Lung (tissue), 12 donors: ENCODE data around the gene ACSF3. TPM values are rescaled to one million over a fixed set of nuclear protein-coding genes. Genes with fewer than 3 reads are reported as not detected.

ENCODE experiments used
- ATAC-seq: fragments of 200-7000 bp; cut with Tn5 transposase; one replicate; pipeline ENCODE4 v1.9.1; 2020; ENCODE audit warnings: moderate number of reproducible peaks; ENCODE audit not compliant: insufficient read depth, low FRiP score
- DNase-seq, 3 donors: peaks; one replicate each; pipeline ENCODE4 v3.0.0-alpha.2; 2013 to 2017
- H3K27ac ChIP-seq, 2 donors: one replicate each; pipeline ENCODE4 v1.5.1; 2013; ENCODE audit warnings: mild to moderate bottlenecking in 2 of 2, moderate library complexity in 2 of 2, control low read depth in 1 of 2, inconsistent platforms in 1 of 2, low read depth in 1 of 2, low read length in 1 of 2
- H3K27me3 ChIP-seq, 3 donors: one replicate each; pipeline ENCODE4 v1.5.1; 2013; ENCODE audit warnings: low read length in 2 of 3; ENCODE audit not compliant: control insufficient read depth in 3 of 3, insufficient read depth in 3 of 3
- H3K36me3 ChIP-seq, 4 donors: one replicate each; pipeline ENCODE4 v1.5.1; 2013; ENCODE audit warnings: low read length in 4 of 4, mild to moderate bottlenecking in 1 of 4, moderate library complexity in 1 of 4; ENCODE audit not compliant: control insufficient read depth in 4 of 4, insufficient read depth in 4 of 4
- H3K4me1 ChIP-seq, 5 donors: one replicate each; pipeline ENCODE4 v1.5.1; 2013; ENCODE audit warnings: low read length in 5 of 5, mild to moderate bottlenecking in 2 of 5, moderate library complexity in 1 of 5; ENCODE audit not compliant: control insufficient read depth in 5 of 5, insufficient read depth in 5 of 5
- H3K4me3 ChIP-seq: one replicate; pipeline ENCODE4 v1.5.1; 2013; ENCODE audit warnings: mild to moderate bottlenecking, control low read depth, moderate library complexity
- H3K9ac ChIP-seq, 2 donors: one replicate each; pipeline ENCODE4 v1.5.1; 2013; ENCODE audit warnings: low read length in 2 of 2, control low read depth in 1 of 2; ENCODE audit not compliant: insufficient read depth in 1 of 2
- H3K9me3 ChIP-seq, 4 donors: one replicate each; pipeline ENCODE4 v1.5.1; 2013; ENCODE audit warnings: low read length in 3 of 4, mild to moderate bottlenecking in 1 of 4, moderate library complexity in 1 of 4; ENCODE audit not compliant: control insufficient read depth in 4 of 4, insufficient read depth in 3 of 4
- WGBS, 2 donors: extraction: QIAGEN DNeasy Blood & Tissue Kit; methylation state at CpG; one replicate each; pipeline ENCODE4 v1.1.7; 2013; 5-methylcytosine and 5-hydroxymethylcytosine counted together
- polyA plus RNA-seq, 2 donors: library from polyadenylated mRNA; stranded (reverse); fragments of 200-250 nt; gene quantifications; one replicate each; pipeline ENCODE4 v1.2.1, GENCODE V29; 2013
- total RNA-seq, 2 donors: library from RNA; depleted of rRNA in 1 of 2; stranded (reverse); fragments of >200 nt in 1 of 2; gene quantifications; one replicate each; pipeline ENCODE4 v1.2.1, GENCODE V29; 2014 to 2021
- TF ChIP-seq, protein P1 (sequence below): IDR thresholded peaks from 2 replicates; pipeline ENCODE4 v1.5.1; 2012; ENCODE audit warnings: mild to moderate bottlenecking; ENCODE audit errors: control extremely low read depth, extremely low read depth
- donor health status: control.
- donor health status: control.
- donor health status: Bipolar disorder and iron deficiency.
- donor health status: healthy.
- donor health status: DM: yes; HTN: yes; CAD: no.

Gene ACSF3
- total and polyA plus RNA-seq, 4 donors, result 17.4 to 33.6 (median 31.2) TPM

GRCh38 chr16:89077076-89077475 is 16.6 kb upstream of the ACSF3 start:
- no peak overlapping the region for H3K9ac ChIP-seq
- H3K4me3 ChIP-seq, result no peak overlapping the region
- ATAC-seq (no peak), DNase-seq (no peak)
- peaks cover 0 to 2% (median 0%) of the 10 kb centered on the region in 4 donors for H3K9me3 ChIP-seq
- no peaks in the 10 kb centered on the region for H3K36me3 ChIP-seq
- H3K27ac ChIP-seq, result no peak overlapping the region
- WGBS, 2 donors, result 91 to 95% methylated on average over 16 of the region's 16 CpGs
- H3K4me1 ChIP-seq, result peaks cover 0 to 6% (median 0%) of the 10 kb centered on the region in 5 donors
- TF ChIP-seq, protein P1, sequence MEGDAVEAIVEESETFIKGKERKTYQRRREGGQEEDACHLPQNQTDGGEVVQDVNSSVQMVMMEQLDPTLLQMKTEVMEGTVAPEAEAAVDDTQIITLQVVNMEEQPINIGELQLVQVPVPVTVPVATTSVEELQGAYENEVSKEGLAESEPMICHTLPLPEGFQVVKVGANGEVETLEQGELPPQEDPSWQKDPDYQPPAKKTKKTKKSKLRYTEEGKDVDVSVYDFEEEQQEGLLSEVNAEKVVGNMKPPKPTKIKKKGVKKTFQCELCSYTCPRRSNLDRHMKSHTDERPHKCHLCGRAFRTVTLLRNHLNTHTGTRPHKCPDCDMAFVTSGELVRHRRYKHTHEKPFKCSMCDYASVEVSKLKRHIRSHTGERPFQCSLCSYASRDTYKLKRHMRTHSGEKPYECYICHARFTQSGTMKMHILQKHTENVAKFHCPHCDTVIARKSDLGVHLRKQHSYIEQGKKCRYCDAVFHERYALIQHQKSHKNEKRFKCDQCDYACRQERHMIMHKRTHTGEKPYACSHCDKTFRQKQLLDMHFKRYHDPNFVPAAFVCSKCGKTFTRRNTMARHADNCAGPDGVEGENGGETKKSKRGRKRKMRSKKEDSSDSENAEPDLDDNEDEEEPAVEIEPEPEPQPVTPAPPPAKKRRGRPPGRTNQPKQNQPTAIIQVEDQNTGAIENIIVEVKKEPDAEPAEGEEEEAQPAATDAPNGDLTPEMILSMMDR, result no peak
- H3K27me3 ChIP-seq, result no peaks in the 10 kb centered on the region

- no peaks in the 10 kb centered on the region for H3K36me3 ChIP-seq
- ATAC-seq (no peak), DNase-seq (no peak)
- H3K27me3 ChIP-seq, result no peaks in the 10 kb centered on the region
- no peak overlapping the region for H3K9ac ChIP-seq
- H3K27ac ChIP-seq, result no peak overlapping the region
- H3K4me3 ChIP-seq, result no peak overlapping the region
- no peaks in the 10 kb centered on the region for H3K4me1 ChIP-seq
- peaks cover 0 to 2% (median 0%) of the 10 kb centered on the region in 4 donors for H3K9me3 ChIP-seq
- TF ChIP-seq, protein P1, result no peak
- WGBS, 2 donors, result 62 to 69% methylated on average over 8 of the region's 8 CpGs
Measured at GRCh38 chr16:89078172-89078571, 15.5 kb upstream of the ACSF3 start.

- no peaks in the 10 kb centered on the region for H3K36me3 ChIP-seq
- ATAC-seq (no peak), DNase-seq (no peak)
- H3K4me1 ChIP-seq, result no peaks in the 10 kb centered on the region
- no peak overlapping the region for H3K4me3 ChIP-seq
- H3K9me3 ChIP-seq, result peaks cover 0 to 2% (median 0%) of the 10 kb centered on the region in 4 donors
- no peak overlapping the region for H3K9ac ChIP-seq
- 88 to 93% methylated on average over 19 of the region's 19 CpGs for WGBS, 2 donors
- no peak overlapping the region for H3K27ac ChIP-seq
- no peaks in the 10 kb centered on the region for H3K27me3 ChIP-seq
- TF ChIP-seq, protein P1, result no peak
Measured at GRCh38 chr16:89079434-89079980, 14.1 kb upstream of the ACSF3 start.

DNA sequence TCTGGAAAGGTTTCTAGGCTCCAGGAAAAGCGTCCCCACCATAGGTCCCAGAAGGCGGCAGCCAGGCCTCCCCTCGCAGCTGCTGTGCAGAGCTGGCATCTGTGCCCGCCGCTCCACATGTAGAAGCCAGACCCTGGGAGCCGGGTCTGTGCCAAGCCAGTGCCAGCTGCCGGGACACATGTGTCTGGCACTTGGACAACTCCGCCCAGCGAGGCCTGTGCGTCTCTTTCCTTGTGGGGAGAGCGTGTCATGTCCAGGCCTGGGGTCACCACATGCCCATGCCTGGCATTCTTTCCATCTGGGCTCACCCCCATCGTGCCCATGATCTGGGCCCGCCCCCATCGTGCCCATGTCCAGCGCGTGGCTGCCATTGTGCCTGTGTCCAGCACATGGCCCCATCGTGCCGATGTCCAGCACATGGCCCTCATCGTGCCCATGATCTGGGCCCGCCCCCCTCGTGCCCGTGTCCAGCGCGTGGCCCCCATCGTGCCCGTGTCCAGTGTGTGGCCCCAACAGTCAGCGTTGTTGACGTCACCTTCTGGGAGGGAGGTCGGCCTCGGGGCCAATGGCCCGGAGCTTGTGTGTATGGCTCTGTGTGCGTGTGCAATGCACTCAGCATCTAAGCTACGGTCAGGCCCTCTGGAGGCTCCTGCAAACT is 13.3 kb upstream of the ACSF3 start:
- WGBS, 2 donors, result 90 to 97% methylated on average over 33 of the region's 33 CpGs
- ATAC-seq (no peak), DNase-seq (no peak)
- TF ChIP-seq, protein P1, result no peak
- Histone ChIP-seq H3K27ac (no peak overlapping the region), H3K36me3 (no peaks in the 10 kb centered on the region), H3K9ac (no peak overlapping the region), H3K4me1 (no peaks in the 10 kb centered on the region), H3K4me3 (no peak overlapping the region), H3K9me3 (peaks cover 0 to 2% (median 0%) of the 10 kb centered on the region in 4 donors), H3K27me3 (no peaks in the 10 kb centered on the region)
